GM23248 (cell line): ENCODE measurements around the gene TPRG1L.

Source experiments
- EZH2 ChIP-seq: fragments of 200-600 bp; sonication (generic); IDR thresholded peaks from 2 replicates; pipeline ENCODE4 v1.6.1; 2018; ENCODE audit warnings: antibody characterized with exemption, mild to moderate bottlenecking; ENCODE audit not compliant: insufficient read depth, poor library complexity, severe bottlenecking
- EZH2phosphoT487 ChIP-seq: fragments of 200-600 bp; sonication (generic); IDR thresholded peaks from 2 replicates; pipeline ENCODE4 v1.6.1; 2018; ENCODE audit warnings: antibody characterized with exemption, moderate library complexity, mild to moderate bottlenecking, low read depth; ENCODE audit not compliant: insufficient read depth

DNA sequence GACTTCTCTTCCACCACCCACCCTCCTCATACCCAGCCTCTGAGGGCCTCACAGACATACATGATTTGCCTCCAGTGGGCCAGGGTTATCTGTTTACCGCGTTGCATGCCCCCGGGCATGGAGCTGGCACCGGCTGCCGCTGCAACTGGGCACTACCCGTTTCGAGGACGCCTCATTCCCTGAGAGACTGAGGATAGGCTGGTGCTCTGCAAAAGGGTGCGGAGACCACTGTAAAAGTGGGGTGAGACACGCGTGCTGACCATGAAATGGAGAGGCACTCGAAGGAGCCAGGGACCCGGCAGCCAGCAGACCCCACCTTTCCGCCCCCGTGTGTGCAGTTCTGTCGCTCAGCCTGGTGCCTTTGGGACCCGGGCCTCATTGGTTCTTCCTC lies 48.2 kb downstream of the TPRG1L start:
- TF ChIP-seq EZH2 (no peak), EZH2phosphoT487 (no peak)
